Activated naive CD4-positive, alpha-beta T cell treated with anti-CD3 and anti-CD28 coated beads, Interleukin-2, amount 10 ng/mL, durations not matched to agents 7 days and 5 days (primary cell): ENCODE results near the gene KCNC3.
A peak's percentile ranks its signal among the peaks of the same experiment; 100 is the strongest.

Source experiments
- CTCF ChIA-PET: fragments of 350-600 bp; sonication (Branson Sonifier 250); formaldehyde crosslinking; loops from one replicate; lab custom pipeline; 2021; ENCODE audit warnings: antibody characterized with exemption; lab: Charles Lee
- DNase-seq: peaks from one replicate; pipeline ENCODE4 v3.0.0-alpha.2; 2020
- H3K27ac Mint-ChIP-seq: one replicate; pipeline ENCODE4 v1.8.0; 2021; ENCODE audit warnings: mild to moderate bottlenecking, moderate library complexity, mixed read lengths
- H3K27me3 Mint-ChIP-seq: one replicate; pipeline ENCODE4 v1.8.0; 2021; ENCODE audit warnings: mild to moderate bottlenecking, mixed read lengths
- H3K36me3 Mint-ChIP-seq: one replicate; pipeline ENCODE4 v1.8.0; 2021; ENCODE audit warnings: mixed read lengths
- H3K4me1 Mint-ChIP-seq: one replicate; pipeline ENCODE4 v1.8.0; 2021; ENCODE audit warnings: mixed read lengths
- H3K4me3 Mint-ChIP-seq: one replicate; pipeline ENCODE4 v1.8.0; 2021; ENCODE audit warnings: mild to moderate bottlenecking, moderate library complexity, mixed read lengths
- H3K9me3 Mint-ChIP-seq: one replicate; pipeline ENCODE4 v1.8.0; 2021; ENCODE audit warnings: mixed read lengths

Gene KCNC3

DNA sequence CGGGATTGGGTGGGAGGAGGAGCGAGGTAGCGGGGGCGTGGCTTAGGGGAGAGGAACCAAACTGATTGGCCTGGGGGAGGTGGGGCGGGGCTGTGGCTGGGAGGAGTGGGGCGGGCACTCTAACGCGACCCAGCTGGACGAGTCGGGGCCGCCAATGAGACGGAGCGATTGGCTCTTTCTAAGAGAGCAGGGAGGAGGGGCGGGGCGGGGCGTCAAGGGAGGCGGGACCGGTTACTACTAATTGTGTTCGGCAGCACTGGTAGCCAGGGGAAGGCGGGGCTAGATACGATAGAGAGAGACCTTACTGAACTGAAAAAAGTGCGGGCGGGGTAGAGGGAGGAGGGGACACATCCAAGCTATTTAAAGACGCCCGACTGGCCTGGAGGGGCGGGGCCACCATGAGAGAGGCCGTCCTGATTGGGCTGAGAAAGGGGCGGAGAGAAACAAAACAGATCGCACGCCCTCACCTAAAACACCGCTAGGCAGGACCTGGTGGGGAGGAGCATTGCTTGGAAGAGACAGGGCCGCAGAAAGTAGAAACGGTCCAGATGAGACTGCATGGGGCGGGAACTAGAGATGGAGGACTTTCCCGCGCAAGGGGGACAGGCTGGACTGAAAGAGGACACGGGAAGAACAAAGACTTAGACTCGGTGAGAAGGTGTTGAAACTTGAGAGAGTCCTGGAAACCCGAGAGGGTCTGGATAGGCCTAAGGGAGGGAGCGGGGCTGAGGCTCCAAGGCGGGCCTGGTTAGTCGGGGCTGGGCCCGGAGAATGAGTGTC, at the start of gene KCNC3:
TSS of gene KCNC3 (minus strand) at position 232 of the 780 bp plus-strand sequence. CDS start 295 bp downstream, outside the sequence.
- Mint-ChIP-seq H3K27me3 (peaks cover 89% of the 10 kb centered on the region), H3K4me1 (peaks cover 75% of the 10 kb centered on the region), H3K9me3 (peaks cover 11% of the 10 kb centered on the region), H3K4me3 (peak within 1 kb of the TSS; percentile 81), H3K27ac (peak within 1 kb of the TSS; percentile 98), H3K36me3 (peaks cover 20% of the 10 kb centered on the region)
- CTCF ChIA-PET: interaction anchor here (0.6 to 1.4 kb wide), 5 partner anchors 8 to 75 kb away, joined by 3 to 5 read pairs (median 3); no protein-coding TSS in a partner anchor
- DNase-seq: peak; percentile 98

- Mint-ChIP-seq H3K4me3 (no peak overlapping the region), H3K36me3 (peaks cover 40% of the 10 kb centered on the region), H3K4me1 (peaks cover 39% of the 10 kb centered on the region), H3K9me3 (no peaks in the 10 kb centered on the region), H3K27ac (no peak overlapping the region), H3K27me3 (no peaks in the 10 kb centered on the region)
- no peak for DNase-seq
- CTCF ChIA-PET: no interaction called here
Observed at GRCh38 chr19:50378863-50379236, 49.7 kb upstream of the KCNC3 start.

GRCh38 chr19:50378169-50378862, 49.1 kb upstream of the KCNC3 start:
- H3K4me3 Mint-ChIP-seq: peak overlapping the region; percentile 90
- peak overlapping the region; percentile 98 for H3K27ac Mint-ChIP-seq
- no peak for DNase-seq
- no peaks in the 10 kb centered on the region for H3K9me3 Mint-ChIP-seq
- CTCF ChIA-PET: no interaction called here
- peaks cover 34% of the 10 kb centered on the region for H3K4me1 Mint-ChIP-seq
- H3K36me3 Mint-ChIP-seq: peaks cover 40% of the 10 kb centered on the region
- H3K27me3 Mint-ChIP-seq: no peaks in the 10 kb centered on the region

GRCh38 chr19:50377517-50377916, 48.3 kb upstream of the KCNC3 start:
- H3K36me3 Mint-ChIP-seq: peaks cover 40% of the 10 kb centered on the region
- CTCF ChIA-PET: no interaction called here
- DNase-seq: no peak
- H3K27me3 Mint-ChIP-seq: no peaks in the 10 kb centered on the region
- H3K9me3 Mint-ChIP-seq: no peaks in the 10 kb centered on the region
- peaks cover 30% of the 10 kb centered on the region for H3K4me1 Mint-ChIP-seq
- H3K27ac Mint-ChIP-seq: peak overlapping the region; percentile 98
- peak overlapping the region; percentile 90 for H3K4me3 Mint-ChIP-seq

DNA sequence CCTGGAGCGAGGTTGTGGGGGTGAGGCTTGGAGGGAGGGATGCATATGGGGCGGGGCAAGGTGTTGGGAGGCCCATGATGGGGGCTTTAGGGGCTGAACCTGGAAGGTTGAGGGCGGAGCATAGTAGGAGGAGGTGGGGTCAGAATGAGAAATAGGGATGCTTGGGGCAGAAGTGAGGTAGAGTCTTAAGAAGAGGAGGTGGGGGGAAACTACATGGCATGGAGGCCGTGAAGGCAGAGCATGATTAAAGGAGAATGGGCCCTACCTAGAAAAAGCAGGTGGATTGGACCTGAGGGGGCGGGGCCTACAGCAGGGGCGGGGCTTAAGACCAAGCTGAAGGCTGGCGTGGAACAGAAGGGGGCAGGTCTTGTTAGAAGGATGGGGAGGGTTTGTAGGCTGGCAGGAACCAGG, 47.9 kb upstream of the KCNC3 start:
- H3K4me3 Mint-ChIP-seq: peak overlapping the region; percentile 90
- DNase-seq: peak; percentile 72
- H3K4me1 Mint-ChIP-seq: peaks cover 30% of the 10 kb centered on the region
- H3K27me3 Mint-ChIP-seq: no peaks in the 10 kb centered on the region
- peaks cover 40% of the 10 kb centered on the region for H3K36me3 Mint-ChIP-seq
- CTCF ChIA-PET: no interaction called here
- H3K9me3 Mint-ChIP-seq: no peaks in the 10 kb centered on the region
- H3K27ac Mint-ChIP-seq: peak overlapping the region; percentile 98

- Mint-ChIP-seq H3K9me3 (no peaks in the 10 kb centered on the region), H3K4me1 (peaks cover 30% of the 10 kb centered on the region), H3K27me3 (no peaks in the 10 kb centered on the region), H3K4me3 (peak within 1 kb of the TSS; percentile 90), H3K36me3 (peaks cover 38% of the 10 kb centered on the region), H3K27ac (peak within 1 kb of the TSS; percentile 98)
- CTCF ChIA-PET: interaction anchor here (0.7 to 1.1 kb wide), 3 partner anchors 9 to 23 kb away, joined by 3 to 6 read pairs (median 3); no protein-coding TSS in a partner anchor
- peak; percentile 95 for DNase-seq
Observed at GRCh38 chr19:50376166-50377050, 47.2 kb upstream of the KCNC3 start, which contains the start of gene NR1H2. Gene NR1H2, plus strand, starts transcription at chr19:50376457. Its CDS starts 1,149 bp downstream, at chr19:50377606.

GRCh38 chr19:50371914-50372475, 42.8 kb upstream of the KCNC3 start:
- Mint-ChIP-seq H3K27ac (no peak overlapping the region), H3K36me3 (peaks cover 2% of the 10 kb centered on the region), H3K9me3 (no peaks in the 10 kb centered on the region), H3K4me3 (no peak overlapping the region), H3K4me1 (peaks cover 37% of the 10 kb centered on the region), H3K27me3 (no peaks in the 10 kb centered on the region)
- CTCF ChIA-PET: interaction anchor here (0.5 kb wide), 1 partner anchor 20 kb away, joined by 3 read pairs; no protein-coding TSS in a partner anchor
- no peak for DNase-seq

GRCh38 chr19:50368649-50369570, 39.7 kb upstream of the KCNC3 start:
- peak overlapping the region; percentile 88 for H3K4me3 Mint-ChIP-seq
- no peaks in the 10 kb centered on the region for H3K27me3 Mint-ChIP-seq
- peak overlapping the region; percentile 91 for H3K27ac Mint-ChIP-seq
- no peaks in the 10 kb centered on the region for H3K9me3 Mint-ChIP-seq
- DNase-seq: peak; percentile 87
- CTCF ChIA-PET: interaction anchor here (1.4 to 4.2 kb wide), 5 partner anchors 11 to 93 kb away, joined by 3 to 20 read pairs (median 7); no protein-coding TSS in a partner anchor
- no peaks in the 10 kb centered on the region for H3K36me3 Mint-ChIP-seq
- H3K4me1 Mint-ChIP-seq: peaks cover 42% of the 10 kb centered on the region

DNA sequence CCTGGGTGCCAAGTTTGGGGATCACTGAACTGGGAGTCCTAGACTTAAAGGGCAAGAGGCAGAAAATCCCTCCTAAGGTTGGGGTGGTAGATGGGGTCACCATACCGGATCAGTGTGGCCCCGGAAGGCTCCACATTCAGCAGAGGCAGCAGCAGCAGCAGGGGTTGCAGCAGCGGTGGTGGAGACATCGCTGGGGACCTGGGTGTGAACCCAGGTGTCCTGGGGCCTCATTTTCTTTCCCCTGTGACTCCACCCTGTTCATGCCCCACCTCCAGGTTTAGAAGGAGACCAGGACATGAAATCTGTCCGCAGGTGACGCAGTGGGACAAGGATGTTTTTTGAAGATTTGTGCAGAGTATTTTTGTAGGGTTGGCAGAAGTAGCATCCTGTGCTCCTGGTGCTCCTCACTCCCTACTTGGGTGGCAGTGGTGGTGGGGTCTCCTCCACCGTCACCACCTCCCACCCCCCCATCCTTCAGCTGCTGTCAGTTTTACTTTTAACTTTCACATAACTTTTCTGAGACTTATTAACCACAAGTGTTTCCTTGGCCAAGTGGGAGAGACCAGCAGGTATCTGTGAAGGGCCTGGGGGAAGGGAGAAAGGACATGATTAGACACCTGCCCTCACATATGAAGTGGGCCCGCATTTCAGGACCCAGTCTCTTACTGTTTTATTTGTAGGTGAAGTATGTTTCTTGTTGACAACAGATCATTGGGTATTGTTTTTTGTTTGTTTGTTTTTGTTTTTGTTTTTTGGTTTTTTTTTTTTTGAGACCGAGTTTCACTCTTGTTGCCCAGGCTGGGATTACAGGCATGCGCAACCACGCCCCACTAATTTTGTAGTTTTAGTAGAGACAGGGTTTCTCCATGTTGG, 36.5 kb upstream of the KCNC3 start, which contains the start of gene NAPSA:
TSS of gene NAPSA (minus strand) at position 206 of the 873 bp plus-strand sequence. CDS start at position 188, 18 bp downstream.
- CTCF ChIA-PET: interaction anchor here (0.6 to 4.2 kb wide), 4 partner anchors 8 to 97 kb away, joined by 3 to 20 read pairs (median 6); no protein-coding TSS in a partner anchor

GRCh38 chr19:50362656-50363424, 33.7 kb upstream of the KCNC3 start:
- H3K4me1 Mint-ChIP-seq: peaks cover 85% of the 10 kb centered on the region
- peaks cover 7% of the 10 kb centered on the region for H3K27me3 Mint-ChIP-seq
- DNase-seq: no peak
- H3K27ac Mint-ChIP-seq: peak overlapping the region; percentile 68
- H3K9me3 Mint-ChIP-seq: no peaks in the 10 kb centered on the region
- no peak overlapping the region for H3K4me3 Mint-ChIP-seq
- CTCF ChIA-PET: interaction anchor here (1.6 to 2.1 kb wide), 2 partner anchors 98 to 193 kb away, joined by 4 to 8 read pairs; no protein-coding TSS in a partner anchor
- peaks cover 10% of the 10 kb centered on the region for H3K36me3 Mint-ChIP-seq

More for the DNA sequence above, 36.5 kb upstream of the KCNC3 start, which contains the start of gene NAPSA:
- peak within 1 kb of the TSS; percentile 5 for H3K4me3 Mint-ChIP-seq
- H3K36me3 Mint-ChIP-seq: peaks cover 5% of the 10 kb centered on the region
- no peaks in the 10 kb centered on the region for H3K9me3 Mint-ChIP-seq
- H3K27ac Mint-ChIP-seq: peak within 1 kb of the TSS; percentile 85
- H3K27me3 Mint-ChIP-seq: no peaks in the 10 kb centered on the region
- DNase-seq: no peak
- peaks cover 73% of the 10 kb centered on the region for H3K4me1 Mint-ChIP-seq

GRCh38 chr19:50362030-50362412, 32.8 kb upstream of the KCNC3 start:
- peaks cover 11% of the 10 kb centered on the region for H3K27me3 Mint-ChIP-seq
- no peak overlapping the region for H3K4me3 Mint-ChIP-seq
- peaks cover 10% of the 10 kb centered on the region for H3K36me3 Mint-ChIP-seq
- CTCF ChIA-PET: interaction anchor here (1.2 to 2.1 kb wide), 3 partner anchors 23 to 194 kb away, joined by 3 to 8 read pairs (median 4); no protein-coding TSS in a partner anchor
- DNase-seq: no peak
- H3K4me1 Mint-ChIP-seq: peaks cover 85% of the 10 kb centered on the region
- H3K9me3 Mint-ChIP-seq: no peaks in the 10 kb centered on the region
- H3K27ac Mint-ChIP-seq: peak overlapping the region; percentile 59
